ENCODE results near the gene CDYL. TPM values are rescaled to one million over a fixed set of nuclear protein-coding genes. Genes with fewer than 3 reads are reported as not detected.

The CDYL gene
- total RNA-seq, 1 experiment from 2014 or later, result 41.6 TPM

DNA sequence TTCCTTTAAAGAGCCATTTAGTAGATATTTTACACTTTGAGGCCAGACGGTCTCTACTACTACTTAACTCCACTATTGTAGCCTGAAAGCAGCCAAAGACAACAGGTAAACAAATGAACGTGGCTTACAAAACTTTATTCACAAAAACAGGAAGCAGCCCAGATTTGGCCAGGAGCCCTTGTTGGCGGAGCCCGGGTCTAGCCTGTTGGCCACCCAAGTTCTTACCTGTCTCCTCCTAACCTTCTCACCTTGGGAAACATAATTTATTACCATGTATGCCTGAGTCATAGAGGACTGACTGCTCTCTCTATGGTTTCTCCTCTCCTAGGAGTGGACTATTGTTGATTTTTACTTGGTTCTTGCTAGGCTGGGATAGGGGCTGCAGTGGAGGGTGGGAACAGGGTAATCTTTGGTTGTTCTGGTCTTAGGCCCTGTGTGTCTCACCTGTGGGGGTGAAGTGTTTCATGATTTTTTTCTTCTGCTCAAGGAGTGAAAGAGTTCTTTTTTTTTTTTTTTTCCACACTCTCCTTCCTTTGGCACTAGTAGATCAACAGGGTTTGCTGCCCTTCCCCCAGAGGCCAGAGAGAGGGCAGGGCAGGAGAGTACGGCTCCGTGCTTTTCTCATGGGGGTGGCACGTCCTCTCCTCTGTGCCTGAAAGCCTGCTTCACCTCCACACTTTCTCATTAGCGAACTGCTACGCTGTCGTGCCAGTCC, 137.7 kb downstream of the CDYL start:
- no TSS peak for BruUV-seq (replicated peaks)
- Mint-ChIP-seq H3K4me1 (ENCODE audit: low read depth, unreplicated experiment) (peaks cover 6% of the 10 kb centered on the region), H3K27me3 (ENCODE audit: insufficient read depth, unreplicated experiment) (no peaks in the 10 kb centered on the region), H3K9me3 (ENCODE audit: unreplicated experiment) (no peaks in the 10 kb centered on the region), H3K4me3 (ENCODE audit: unreplicated experiment) (no peak overlapping the region), H3K27ac (ENCODE audit: unreplicated experiment) (no peak overlapping the region), H3K36me3 (ENCODE audit: insufficient read depth, unreplicated experiment) (peaks cover 42% of the 10 kb centered on the region)
- H3K36me3 ChIP-seq (ENCODE audit: control insufficient read depth, insufficient read depth, low read length), result no peaks in the 10 kb centered on the region
- TF ChIP-seq CTCF (IDR thresholded peaks at IDR 0.05; ENCODE audit: insufficient read depth in 1 of 2, low read depth in 1 of 2, low read length in 1 of 2, severe bottlenecking in 1 of 2, unreplicated experiment in 1 of 2), result no peak
- CTCF ChIA-PET, result no interaction called here
- DNase-seq, result no peak
- H3K27me3 ChIP-seq (replicated peaks; ENCODE audit: control insufficient read depth, insufficient read depth, low read length), result no peaks in the 10 kb centered on the region
- intact Hi-C loops (cut with micrococcal nuclease; ENCODE audit: unreplicated experiment), result no loop called here
- no peak overlapping the region for H3K4me3 ChIP-seq (ENCODE audit: low read depth, low read length)
- H3K9me3 ChIP-seq, result no peaks in the 10 kb centered on the region
- no peaks in the 10 kb centered on the region for H3K4me1 ChIP-seq
- POLR2A ChIA-PET, result no interaction called here

GRCh38 chr6:4914420-4915159, 138.4 kb downstream of the CDYL start:
- no peaks in the 10 kb centered on the region for H3K9me3 Mint-ChIP-seq (ENCODE audit: unreplicated experiment)
- H3K27ac Mint-ChIP-seq (ENCODE audit: unreplicated experiment), result no peak overlapping the region
- Histone ChIP-seq H3K36me3 (ENCODE audit: control insufficient read depth, insufficient read depth, low read length) (no peaks in the 10 kb centered on the region), H3K4me3 (ENCODE audit: low read depth, low read length) (no peak overlapping the region), H3K9me3 (no peaks in the 10 kb centered on the region), H3K27me3 (replicated peaks; ENCODE audit: control insufficient read depth, insufficient read depth, low read length) (no peaks in the 10 kb centered on the region), H3K4me1 (no peaks in the 10 kb centered on the region)
- H3K4me3 Mint-ChIP-seq (ENCODE audit: unreplicated experiment), result no peak overlapping the region
- DNase-seq, result no peak
- intact Hi-C loops (cut with micrococcal nuclease; ENCODE audit: unreplicated experiment), result no loop called here
- ChIA-PET POLR2A (no interaction called here), CTCF (no interaction called here)
- H3K4me1 Mint-ChIP-seq (ENCODE audit: low read depth, unreplicated experiment), result peaks cover 2% of the 10 kb centered on the region
- no TSS peak for BruUV-seq (replicated peaks)
- H3K36me3 Mint-ChIP-seq (ENCODE audit: insufficient read depth, unreplicated experiment), result peaks cover 38% of the 10 kb centered on the region
- no peaks in the 10 kb centered on the region for H3K27me3 Mint-ChIP-seq (ENCODE audit: insufficient read depth, unreplicated experiment)
- TF ChIP-seq CTCF (IDR thresholded peaks at IDR 0.05; ENCODE audit: insufficient read depth in 1 of 2, low read depth in 1 of 2, low read length in 1 of 2, severe bottlenecking in 1 of 2, unreplicated experiment in 1 of 2), result no peak

DNA sequence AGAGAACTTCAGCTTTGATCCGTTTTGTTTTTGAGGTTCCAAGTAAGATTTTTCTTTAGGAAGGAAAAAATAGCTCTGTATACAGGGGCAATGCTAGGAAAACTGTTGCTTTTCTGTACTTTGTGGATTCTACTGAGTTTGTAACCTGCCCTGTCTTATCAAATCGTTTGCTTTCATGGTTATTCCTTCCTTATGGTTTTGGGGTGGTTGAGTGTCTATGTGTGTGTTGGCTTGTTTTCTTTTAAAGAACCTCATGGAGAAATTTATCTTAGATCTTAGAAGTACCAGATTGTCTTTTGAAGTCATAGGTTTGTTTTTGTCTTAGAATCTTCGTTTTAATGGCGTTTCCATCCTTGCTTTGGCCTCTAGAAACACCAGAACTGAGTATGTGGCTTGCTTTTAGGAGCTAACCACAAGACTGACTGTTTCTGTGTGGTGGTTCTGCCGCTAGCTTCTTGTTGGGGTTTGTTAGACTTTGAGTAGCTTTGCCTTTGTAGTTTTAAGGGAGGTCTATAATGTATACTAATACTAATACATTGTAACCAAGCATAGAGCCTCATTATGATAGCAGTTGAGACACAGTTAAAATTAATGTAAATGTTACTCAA, 140.9 kb downstream of the CDYL start:
- Histone ChIP-seq H3K9me3 (no peaks in the 10 kb centered on the region), H3K4me3 (ENCODE audit: low read depth, low read length) (no peak overlapping the region), H3K27me3 (replicated peaks; ENCODE audit: control insufficient read depth, insufficient read depth, low read length) (no peaks in the 10 kb centered on the region), H3K4me1 (no peaks in the 10 kb centered on the region), H3K36me3 (ENCODE audit: control insufficient read depth, insufficient read depth, low read length) (no peaks in the 10 kb centered on the region)
- Mint-ChIP-seq H3K4me3 (ENCODE audit: unreplicated experiment) (no peak overlapping the region), H3K27ac (ENCODE audit: unreplicated experiment) (no peak overlapping the region), H3K27me3 (ENCODE audit: insufficient read depth, unreplicated experiment) (no peaks in the 10 kb centered on the region), H3K9me3 (ENCODE audit: unreplicated experiment) (no peaks in the 10 kb centered on the region), H3K4me1 (ENCODE audit: low read depth, unreplicated experiment) (no peaks in the 10 kb centered on the region), H3K36me3 (ENCODE audit: insufficient read depth, unreplicated experiment) (peaks cover 45% of the 10 kb centered on the region)
- POLR2A ChIA-PET, result no interaction called here
- no peak for DNase-seq
- no peak for TF ChIP-seq CTCF (IDR thresholded peaks at IDR 0.05; ENCODE audit: insufficient read depth in 1 of 2, low read depth in 1 of 2, low read length in 1 of 2, severe bottlenecking in 1 of 2, unreplicated experiment in 1 of 2)
- BruUV-seq (replicated peaks), result no TSS peak
- CTCF ChIA-PET, result no interaction called here
- intact Hi-C loops (cut with micrococcal nuclease; ENCODE audit: unreplicated experiment), result no loop called here
